Superior temporal gyrus (tissue), 1 donor: ENCODE results near the gene RXFP4.
"Not testable (repeated sequence)": the region's sequence is repeated elsewhere in the genome, so short reads cannot be mapped to it uniquely, and the experiment has no call there.

Experiments
- DNase-seq: peaks from one replicate; pipeline ENCODE4 v3.0.0-alpha.2; 2016; ENCODE audit errors: extremely low spot score

The RXFP4 gene

GRCh38 chr1:155940993-155941844 lies at the start of gene RXFP4:
RXFP4 (plus strand) TSS chr1:155941638; CDS start chr1:155941710, 72 bp downstream.
- no peak for DNase-seq

DNA sequence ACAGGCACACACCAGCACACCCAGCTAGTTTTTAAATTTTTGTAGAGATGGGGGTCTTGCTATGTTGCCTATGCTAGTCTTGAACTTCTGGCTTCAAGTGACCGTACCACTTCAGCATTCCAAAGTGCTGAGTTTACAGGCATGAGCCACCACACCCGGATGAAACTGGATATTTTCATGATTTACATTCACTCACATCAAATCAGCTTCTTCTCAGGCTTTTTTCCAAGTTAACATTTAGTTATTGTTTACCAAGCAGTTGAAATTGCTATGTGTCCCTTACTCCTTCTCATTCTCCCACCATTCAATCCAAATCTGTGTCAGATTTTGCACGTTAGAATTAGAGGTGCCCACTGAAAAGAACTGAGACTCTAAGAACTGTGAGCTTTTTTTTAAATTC lies 48.6 kb upstream of the RXFP4 start:
- peak; percentile 26 for DNase-seq

DNA sequence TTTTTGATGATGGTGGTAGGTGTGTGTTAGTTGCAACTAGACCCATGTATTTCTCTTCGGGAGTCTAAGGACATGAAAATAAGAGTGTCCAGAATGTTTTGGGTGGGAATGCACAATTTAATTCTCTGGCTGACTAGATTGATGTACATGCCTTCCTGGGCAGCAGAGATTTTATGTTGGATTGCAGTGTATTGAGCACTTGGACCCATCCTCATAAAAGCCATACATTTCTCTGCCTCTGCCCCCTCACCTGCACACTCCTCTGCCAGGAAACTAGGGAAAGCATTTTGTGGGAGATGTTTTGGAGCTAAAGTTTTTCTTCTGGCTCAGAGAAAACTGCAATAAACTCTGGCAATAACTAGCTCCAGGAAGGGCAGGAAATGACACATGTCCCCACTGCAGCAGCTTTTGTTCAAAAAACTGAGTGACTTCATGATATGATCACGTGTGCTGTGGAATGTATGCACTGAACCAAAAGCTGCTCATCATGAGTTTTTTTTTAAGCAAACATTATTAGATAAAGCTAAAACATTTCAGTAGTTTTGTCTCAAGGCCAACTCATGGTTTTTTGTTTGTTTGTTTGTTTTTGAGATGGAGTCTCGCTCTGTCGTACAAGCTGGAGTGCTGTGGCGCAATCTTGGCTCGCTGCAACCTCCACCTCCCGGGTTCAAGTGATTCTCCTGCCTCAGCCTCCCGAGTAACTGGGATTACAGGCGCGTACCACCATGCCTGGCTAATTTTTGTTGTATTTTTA lies 47.9 kb upstream of the RXFP4 start:
- DNase-seq = peak; percentile 28

GRCh38 chr1:155895617-155896016 lies 45.8 kb upstream of the RXFP4 start:
- not testable (repeated sequence) for DNase-seq

DNA sequence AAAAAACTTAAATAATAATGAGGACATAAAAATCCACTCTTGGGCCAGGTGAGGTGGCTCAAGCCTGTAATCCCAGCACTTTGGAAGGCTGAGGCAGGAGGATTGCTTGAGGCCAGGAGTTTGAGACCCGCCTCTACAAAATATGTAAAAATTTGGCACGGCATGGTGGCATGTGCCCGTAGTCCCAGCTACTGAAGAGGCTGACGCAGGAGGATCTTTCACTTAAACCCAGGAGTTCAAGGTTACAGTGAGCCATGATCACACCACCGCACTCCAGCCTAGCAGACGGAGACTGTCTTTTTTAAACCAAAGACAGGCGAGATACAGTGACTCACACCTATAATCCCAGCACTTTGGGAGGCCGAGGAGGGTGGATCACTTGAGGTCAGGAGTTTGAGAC lies 45.0 kb upstream of the RXFP4 start:
- not testable (repeated sequence) for DNase-seq

- no peak for DNase-seq
Observed at GRCh38 chr1:155897746-155898145, 43.7 kb upstream of the RXFP4 start.

- no peak for DNase-seq
Observed at GRCh38 chr1:155898888-155899287, 42.5 kb upstream of the RXFP4 start.

GRCh38 chr1:155899683-155900082 lies 41.8 kb upstream of the RXFP4 start:
- DNase-seq = no peak

DNA sequence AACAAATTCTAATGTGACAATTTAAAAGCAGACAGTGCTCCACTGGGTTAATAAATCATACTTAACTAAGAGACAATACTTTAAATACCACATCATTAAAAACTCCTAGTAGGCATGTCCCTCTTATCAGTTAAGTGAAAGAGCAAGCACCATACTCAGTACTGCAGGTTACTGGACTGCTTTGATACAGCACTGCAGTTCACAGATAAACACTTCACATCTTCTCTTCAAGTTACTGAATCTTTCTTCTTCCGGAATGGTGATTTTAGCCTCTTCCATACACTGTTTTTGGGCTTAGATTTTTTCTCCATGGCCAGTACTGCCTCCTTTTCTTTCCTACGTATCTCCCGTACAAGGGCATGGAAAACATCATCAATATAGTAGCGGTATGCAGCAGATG lies 41.3 kb upstream of the RXFP4 start:
- no peak for DNase-seq

DNA sequence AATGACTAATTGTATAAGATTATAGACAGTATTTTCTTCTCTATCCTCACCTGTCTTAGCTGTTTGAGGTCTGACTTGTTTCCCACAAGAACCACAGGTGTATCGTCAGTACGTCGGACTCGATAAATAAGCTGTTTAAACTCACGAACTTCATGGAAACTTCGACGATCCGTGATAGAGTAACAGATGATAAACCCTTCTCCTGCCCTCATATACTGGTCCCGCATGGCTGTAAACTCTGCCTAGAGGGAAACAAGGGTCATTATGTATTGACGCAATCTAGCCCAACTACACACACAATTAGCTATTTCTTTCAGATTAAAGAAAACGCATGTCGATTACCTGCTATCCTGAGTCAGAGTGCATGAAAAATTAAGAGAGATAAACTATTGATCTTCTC lies 37.2 kb upstream of the RXFP4 start:
- no peak for DNase-seq

GRCh38 chr1:155909894-155910293 lies 31.5 kb upstream of the RXFP4 start:
- DNase-seq = no peak

- DNase-seq = peak; percentile 40
Observed at GRCh38 chr1:155910621-155911121, 30.8 kb upstream of the RXFP4 start.

- peak; percentile 77 for DNase-seq
Observed at GRCh38 chr1:155911156-155912055, 30.0 kb upstream of the RXFP4 start, which contains the start of gene RIT1. RIT1 (minus strand) TSS chr1:155911349; CDS start chr1:155910761, 588 bp downstream.

DNA sequence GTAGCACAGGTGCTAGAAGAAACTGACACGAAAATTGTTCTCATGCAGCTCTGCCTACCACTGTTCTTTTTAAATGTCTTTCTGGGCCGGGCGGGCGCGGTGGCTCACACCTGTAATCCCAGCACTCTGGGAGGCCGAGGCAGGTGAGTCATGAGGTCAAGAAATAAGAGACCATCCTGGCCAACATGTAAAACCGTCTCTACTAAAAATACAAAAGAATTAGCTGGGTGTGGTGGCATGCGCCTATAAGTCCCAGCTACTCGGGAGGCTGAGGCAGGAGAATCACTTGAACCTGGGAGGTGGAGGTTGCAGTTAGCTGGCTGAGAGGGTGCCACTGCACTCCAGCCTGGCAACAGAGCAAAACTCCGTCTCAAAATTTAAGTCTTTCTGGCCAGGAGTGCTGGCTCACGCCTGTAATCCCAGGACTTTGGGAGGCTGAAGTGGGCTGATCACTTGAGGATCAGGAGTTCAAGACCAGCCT lies 29.3 kb upstream of the RXFP4 start:
- no peak for DNase-seq

- no peak for DNase-seq
Observed at GRCh38 chr1:155913969-155914757, 27.3 kb upstream of the RXFP4 start.

GRCh38 chr1:155918660-155919059 lies 22.8 kb upstream of the RXFP4 start:
- no peak for DNase-seq

GRCh38 chr1:155919801-155920200 lies 21.6 kb upstream of the RXFP4 start:
- DNase-seq = no peak

DNA sequence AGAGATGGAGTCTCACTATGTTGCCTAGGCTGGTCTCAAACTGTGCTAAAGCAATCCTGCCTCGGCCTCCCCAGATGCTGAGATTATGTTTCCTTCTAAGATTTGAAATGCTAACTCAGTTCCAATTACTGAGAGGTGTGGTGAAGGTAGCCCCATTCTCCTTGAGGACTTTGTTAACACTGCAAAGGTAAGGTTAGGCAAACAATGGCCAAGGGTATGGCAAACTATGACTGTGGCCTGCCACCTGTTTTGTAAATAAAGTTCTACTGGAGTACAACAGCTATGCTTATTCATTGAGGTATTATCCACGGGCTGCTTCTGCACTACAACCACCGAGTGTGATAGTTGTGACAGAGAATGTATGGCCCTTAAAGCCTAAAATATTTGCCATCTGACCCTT lies 20.7 kb upstream of the RXFP4 start:
- no peak for DNase-seq

DNA sequence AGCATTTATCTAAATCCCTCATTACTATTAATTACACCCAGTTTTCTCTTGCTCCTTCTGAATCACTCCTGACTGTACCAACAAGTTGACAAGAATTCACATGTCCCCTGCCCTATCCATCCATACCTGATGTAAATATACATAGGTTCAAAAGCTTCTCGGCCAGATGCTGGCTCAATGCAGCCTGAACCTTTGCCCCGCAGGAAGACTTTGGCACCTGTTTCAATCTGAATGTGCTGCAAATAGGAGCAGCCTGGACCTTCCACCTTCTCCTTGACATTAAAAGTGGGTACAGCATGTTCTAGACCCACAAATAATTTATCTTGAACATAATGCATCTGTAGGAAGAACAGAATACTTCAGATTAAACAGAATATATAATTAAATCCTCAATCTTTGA lies 15.9 kb upstream of the RXFP4 start:
- DNase-seq = no peak

GRCh38 chr1:155929057-155929456 lies 12.4 kb upstream of the RXFP4 start:
- no peak for DNase-seq

- DNase-seq = not testable (repeated sequence)
Observed at GRCh38 chr1:155930725-155931124, 10.7 kb upstream of the RXFP4 start.
